MM.1S (cell line): Measurements from ENCODE around the gene MMS22L.

Source experiments
- CTCF ChIP-seq: fragments of 300-600 bp; sonication (generic); IDR thresholded peaks from 2 replicates; pipeline ENCODE4 v1.5.1; 2016; ENCODE audit warnings: antibody characterized with exemption, low read length, mixed read lengths
- EZH2 ChIP-seq: fragments of 300-600 bp; sonication (generic); optimal IDR thresholded peaks from 2 replicates; pipeline ENCODE3; 2017; ENCODE audit warnings: low read depth, mild to moderate bottlenecking, antibody characterized with exemption, low read length, mixed read lengths

GRCh38 chr6:97218912-97219311 lies 64.1 kb downstream of the MMS22L start:
- TF ChIP-seq CTCF (no peak), EZH2 (no peak)
